Measurements from ENCODE around the gene SLC2A2. TPM values are rescaled to one million over a fixed set of nuclear protein-coding genes. Genes with fewer than 3 reads are reported as not detected.

SLC2A2 gene
- 0.09 and 0.95 TPM in 2 replicates for total RNA-seq (2022)
- percentile 21 among the genes with signal in this experiment for Bru-seq, nascent RNA
- BruChase-seq, experiment 1, labeled RNA remaining after a 6-hour chase, result percentile 6 among the genes with signal in this experiment
- BruChase-seq, experiment 2, labeled RNA remaining after a 2-hour chase, result percentile 7 among the genes with signal in this experiment
- long read RNA-seq, partial matches to known transcripts, result 0 of 1 reads
- long read RNA-seq, other reads (novel, unspliced or antisense), result 0 of 1 reads

DNA sequence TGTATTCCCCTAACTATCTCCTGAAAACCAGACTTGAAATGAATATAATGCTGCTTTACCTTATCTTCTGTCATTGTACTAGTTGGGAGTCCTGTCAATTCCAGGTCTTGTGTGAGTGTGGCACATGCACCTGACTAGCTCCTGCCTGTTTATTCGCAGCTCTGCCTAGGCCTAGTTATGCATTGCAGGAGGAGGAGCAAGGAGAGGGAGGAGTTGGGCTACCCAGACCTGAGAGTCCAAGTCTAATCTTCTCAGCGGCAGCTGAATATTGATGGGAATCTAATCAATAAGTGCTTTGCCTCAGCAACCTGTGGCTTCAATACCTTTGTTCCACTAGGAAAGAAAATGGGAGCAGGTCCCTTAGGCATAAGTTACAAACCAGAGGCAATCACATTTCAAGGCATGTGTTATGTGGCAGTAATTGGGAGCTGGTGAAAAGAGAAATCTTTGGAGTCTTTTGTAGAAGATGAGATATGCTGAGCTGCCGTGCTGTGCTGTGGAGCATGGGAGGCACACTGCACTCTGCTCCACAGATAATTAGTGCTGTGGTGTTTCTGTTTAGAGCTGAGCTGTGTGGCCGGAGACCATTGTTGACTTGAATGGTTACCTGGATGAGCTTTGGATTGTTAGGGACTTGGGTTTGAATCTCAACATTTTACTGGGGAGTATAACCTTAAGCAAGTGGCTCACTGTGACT is at the start of gene SLC2A2:
Gene SLC2A2, minus strand, starts transcription at position 124 of the 697 bp plus-strand sequence. Its CDS starts 50 bp downstream, at position 74.
- DNase-seq, result peak; percentile 54
- no peaks in the 10 kb centered on the region for H3K36me3 Mint-ChIP-seq (ENCODE audit: insufficient read depth, unreplicated experiment)
- TF ChIP-seq, protein P1, sequence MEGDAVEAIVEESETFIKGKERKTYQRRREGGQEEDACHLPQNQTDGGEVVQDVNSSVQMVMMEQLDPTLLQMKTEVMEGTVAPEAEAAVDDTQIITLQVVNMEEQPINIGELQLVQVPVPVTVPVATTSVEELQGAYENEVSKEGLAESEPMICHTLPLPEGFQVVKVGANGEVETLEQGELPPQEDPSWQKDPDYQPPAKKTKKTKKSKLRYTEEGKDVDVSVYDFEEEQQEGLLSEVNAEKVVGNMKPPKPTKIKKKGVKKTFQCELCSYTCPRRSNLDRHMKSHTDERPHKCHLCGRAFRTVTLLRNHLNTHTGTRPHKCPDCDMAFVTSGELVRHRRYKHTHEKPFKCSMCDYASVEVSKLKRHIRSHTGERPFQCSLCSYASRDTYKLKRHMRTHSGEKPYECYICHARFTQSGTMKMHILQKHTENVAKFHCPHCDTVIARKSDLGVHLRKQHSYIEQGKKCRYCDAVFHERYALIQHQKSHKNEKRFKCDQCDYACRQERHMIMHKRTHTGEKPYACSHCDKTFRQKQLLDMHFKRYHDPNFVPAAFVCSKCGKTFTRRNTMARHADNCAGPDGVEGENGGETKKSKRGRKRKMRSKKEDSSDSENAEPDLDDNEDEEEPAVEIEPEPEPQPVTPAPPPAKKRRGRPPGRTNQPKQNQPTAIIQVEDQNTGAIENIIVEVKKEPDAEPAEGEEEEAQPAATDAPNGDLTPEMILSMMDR (IDR thresholded peaks at IDR 0.05; ENCODE audit: unreplicated experiment), result no peak
- H3K4me1 Mint-ChIP-seq (ENCODE audit: low read depth, unreplicated experiment), result peaks cover 5% of the 10 kb centered on the region
- BruUV-seq (replicated peaks), result no TSS peak
- no peak within 1 kb of the TSS for H3K4me3 Mint-ChIP-seq (ENCODE audit: low read depth, unreplicated experiment)
- CTCF ChIA-PET, result interaction anchor here (0.5 to 1.2 kb wide), 6 partner anchors 8 to 584 kb away, joined by 3 to 4 read pairs (median 3); no protein-coding TSS in a partner anchor
- intact Hi-C loops (cut with micrococcal nuclease; ENCODE audit: unreplicated experiment), result no loop called here
- H3K27ac Mint-ChIP-seq (ENCODE audit: unreplicated experiment), result no peak within 1 kb of the TSS
- no peaks in the 10 kb centered on the region for H3K27me3 Mint-ChIP-seq (ENCODE audit: unreplicated experiment)
- H3K9me3 Mint-ChIP-seq (ENCODE audit: low read depth, unreplicated experiment), result no peaks in the 10 kb centered on the region

DNA sequence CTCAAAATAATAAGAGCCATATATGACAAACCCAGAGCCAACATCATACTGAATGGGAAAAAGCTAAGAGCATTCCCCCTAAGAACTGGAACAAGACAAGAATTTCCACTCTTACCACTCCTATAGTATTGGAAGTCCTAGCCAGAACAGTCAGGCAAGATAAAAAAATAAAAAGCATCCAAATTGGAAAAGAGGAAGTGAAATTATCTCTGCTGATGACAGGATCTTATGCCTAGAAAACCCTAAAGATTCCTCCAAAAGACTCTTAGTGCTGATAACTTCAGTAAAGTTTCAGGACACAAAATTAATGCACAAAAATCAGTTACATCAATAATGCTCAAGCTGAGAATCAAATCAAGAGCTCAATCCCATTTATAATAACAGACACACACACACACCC is 45.9 kb upstream of the SLC2A2 start:
- CTCF ChIA-PET, result no interaction called here
- intact Hi-C loops (cut with micrococcal nuclease; ENCODE audit: unreplicated experiment), result no loop called here

DNA sequence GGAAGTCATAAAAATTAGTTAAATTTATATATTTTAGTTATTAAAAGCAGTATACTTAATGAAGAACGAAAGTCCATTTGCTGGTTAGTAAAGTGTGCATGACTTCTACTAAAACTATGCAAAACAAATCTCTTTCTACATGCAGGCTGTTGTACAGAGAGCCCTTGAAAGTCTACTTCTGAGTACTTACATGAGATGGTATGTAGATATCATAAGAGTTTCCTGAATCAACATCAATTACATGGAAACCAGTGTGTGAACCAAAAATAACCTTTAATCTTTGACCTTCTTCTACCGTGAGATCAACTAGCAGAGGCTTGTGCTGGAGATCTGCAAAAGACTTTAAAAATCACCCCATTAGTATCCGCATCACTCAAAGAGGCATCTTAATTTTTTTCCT is 42.1 kb upstream of the SLC2A2 start:
- DNase-seq, result no peak

More for the DNA sequence above, 45.9 kb upstream of the SLC2A2 start:
- TF ChIP-seq, protein P1 (IDR thresholded peaks at IDR 0.05; ENCODE audit: unreplicated experiment), result no peak
- DNase-seq, result no peak
- no TSS peak for BruUV-seq (replicated peaks)
- H3K4me1 Mint-ChIP-seq (ENCODE audit: low read depth, unreplicated experiment), result no peaks in the 10 kb centered on the region
- H3K9me3 Mint-ChIP-seq (ENCODE audit: low read depth, unreplicated experiment), result peaks cover 2% of the 10 kb centered on the region
- no peak overlapping the region for H3K4me3 Mint-ChIP-seq (ENCODE audit: low read depth, unreplicated experiment)
- no peak overlapping the region for H3K27ac Mint-ChIP-seq (ENCODE audit: unreplicated experiment)
- H3K27me3 Mint-ChIP-seq (ENCODE audit: unreplicated experiment), result no peaks in the 10 kb centered on the region
- H3K36me3 Mint-ChIP-seq (ENCODE audit: insufficient read depth, unreplicated experiment), result no peaks in the 10 kb centered on the region

DNA sequence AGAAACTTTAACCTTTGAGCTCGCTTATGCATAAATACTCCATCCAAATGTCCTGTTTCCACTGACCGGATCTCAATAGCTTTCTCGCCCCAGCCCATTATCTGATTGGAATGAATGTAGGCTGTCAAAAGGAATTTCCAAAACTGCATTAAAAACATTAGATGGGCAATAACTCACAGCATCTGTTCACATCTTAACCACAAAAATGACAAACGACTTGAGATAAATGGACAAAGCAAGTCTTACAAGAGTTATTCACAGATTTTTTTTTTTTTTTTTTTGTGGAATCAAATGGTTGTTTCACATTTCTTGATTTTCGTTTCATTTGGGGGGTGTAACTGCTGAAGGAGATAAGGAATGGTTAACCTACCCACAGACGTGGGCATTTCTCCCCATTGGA is 39.7 kb upstream of the SLC2A2 start:
- H3K4me1 Mint-ChIP-seq (ENCODE audit: low read depth, unreplicated experiment), result no peaks in the 10 kb centered on the region
- H3K27me3 Mint-ChIP-seq (ENCODE audit: unreplicated experiment), result no peaks in the 10 kb centered on the region
- CTCF ChIA-PET, result interaction anchor here (0.7 to 1.4 kb wide), 2 partner anchors 11 to 79 kb away, joined by 3 to 8 read pairs; no protein-coding TSS in a partner anchor
- BruUV-seq (replicated peaks), result no TSS peak
- H3K9me3 Mint-ChIP-seq (ENCODE audit: low read depth, unreplicated experiment), result peaks cover 2% of the 10 kb centered on the region
- no peaks in the 10 kb centered on the region for H3K36me3 Mint-ChIP-seq (ENCODE audit: insufficient read depth, unreplicated experiment)
- intact Hi-C loops (cut with micrococcal nuclease; ENCODE audit: unreplicated experiment), result no loop called here
- no peak overlapping the region for H3K4me3 Mint-ChIP-seq (ENCODE audit: low read depth, unreplicated experiment)
- DNase-seq, result no peak
- H3K27ac Mint-ChIP-seq (ENCODE audit: unreplicated experiment), result no peak overlapping the region
- TF ChIP-seq, protein P1 (IDR thresholded peaks at IDR 0.05; ENCODE audit: unreplicated experiment), result no peak

More for the DNA sequence above, 42.1 kb upstream of the SLC2A2 start:
- H3K27ac Mint-ChIP-seq (ENCODE audit: unreplicated experiment), result no peak overlapping the region
- TF ChIP-seq, protein P1 (IDR thresholded peaks at IDR 0.05; ENCODE audit: unreplicated experiment), result no peak
- no TSS peak for BruUV-seq (replicated peaks)
- CTCF ChIA-PET, result no interaction called here
- peaks cover 2% of the 10 kb centered on the region for H3K9me3 Mint-ChIP-seq (ENCODE audit: low read depth, unreplicated experiment)
- no peaks in the 10 kb centered on the region for H3K27me3 Mint-ChIP-seq (ENCODE audit: unreplicated experiment)
- no peak overlapping the region for H3K4me3 Mint-ChIP-seq (ENCODE audit: low read depth, unreplicated experiment)
- intact Hi-C loops (cut with micrococcal nuclease; ENCODE audit: unreplicated experiment), result no loop called here
- no peaks in the 10 kb centered on the region for H3K4me1 Mint-ChIP-seq (ENCODE audit: low read depth, unreplicated experiment)
- no peaks in the 10 kb centered on the region for H3K36me3 Mint-ChIP-seq (ENCODE audit: insufficient read depth, unreplicated experiment)
